ENCODE measurements around the gene TRNAU1AP.

GRCh38 chr1:28521502-28522164 lies 31.3 kb upstream of the TRNAU1AP start:
- TF ChIP-seq, protein P1, sequence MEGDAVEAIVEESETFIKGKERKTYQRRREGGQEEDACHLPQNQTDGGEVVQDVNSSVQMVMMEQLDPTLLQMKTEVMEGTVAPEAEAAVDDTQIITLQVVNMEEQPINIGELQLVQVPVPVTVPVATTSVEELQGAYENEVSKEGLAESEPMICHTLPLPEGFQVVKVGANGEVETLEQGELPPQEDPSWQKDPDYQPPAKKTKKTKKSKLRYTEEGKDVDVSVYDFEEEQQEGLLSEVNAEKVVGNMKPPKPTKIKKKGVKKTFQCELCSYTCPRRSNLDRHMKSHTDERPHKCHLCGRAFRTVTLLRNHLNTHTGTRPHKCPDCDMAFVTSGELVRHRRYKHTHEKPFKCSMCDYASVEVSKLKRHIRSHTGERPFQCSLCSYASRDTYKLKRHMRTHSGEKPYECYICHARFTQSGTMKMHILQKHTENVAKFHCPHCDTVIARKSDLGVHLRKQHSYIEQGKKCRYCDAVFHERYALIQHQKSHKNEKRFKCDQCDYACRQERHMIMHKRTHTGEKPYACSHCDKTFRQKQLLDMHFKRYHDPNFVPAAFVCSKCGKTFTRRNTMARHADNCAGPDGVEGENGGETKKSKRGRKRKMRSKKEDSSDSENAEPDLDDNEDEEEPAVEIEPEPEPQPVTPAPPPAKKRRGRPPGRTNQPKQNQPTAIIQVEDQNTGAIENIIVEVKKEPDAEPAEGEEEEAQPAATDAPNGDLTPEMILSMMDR (IDR thresholded peaks at IDR 0.05): no peak
- TF ChIP-seq POLR2A (IDR thresholded peaks at IDR 0.05): no peak

Data from lower leg skin (tissue), 3 donors.